ENCODE measurements around the gene SLC29A2.

- TF ChIP-seq EZH2 (IDR thresholded peaks at IDR 0.05): no peak
- TF ChIP-seq POLR2AphosphoS5 (IDR thresholded peaks at IDR 0.05; ENCODE audit: borderline replicate concordance, low read depth, low read length): no peak
Measured at GRCh38 chr11:66386171-66387069, 14.9 kb upstream of the SLC29A2 start.

Measured in SK-N-MC (cell line).